ENCODE measurements around the gene CXXC1.
"Not testable (repeated sequence)": the region's sequence is repeated elsewhere in the genome, so short reads cannot be mapped to it uniquely, and the experiment has no call there.

Gene CXXC1

DNA sequence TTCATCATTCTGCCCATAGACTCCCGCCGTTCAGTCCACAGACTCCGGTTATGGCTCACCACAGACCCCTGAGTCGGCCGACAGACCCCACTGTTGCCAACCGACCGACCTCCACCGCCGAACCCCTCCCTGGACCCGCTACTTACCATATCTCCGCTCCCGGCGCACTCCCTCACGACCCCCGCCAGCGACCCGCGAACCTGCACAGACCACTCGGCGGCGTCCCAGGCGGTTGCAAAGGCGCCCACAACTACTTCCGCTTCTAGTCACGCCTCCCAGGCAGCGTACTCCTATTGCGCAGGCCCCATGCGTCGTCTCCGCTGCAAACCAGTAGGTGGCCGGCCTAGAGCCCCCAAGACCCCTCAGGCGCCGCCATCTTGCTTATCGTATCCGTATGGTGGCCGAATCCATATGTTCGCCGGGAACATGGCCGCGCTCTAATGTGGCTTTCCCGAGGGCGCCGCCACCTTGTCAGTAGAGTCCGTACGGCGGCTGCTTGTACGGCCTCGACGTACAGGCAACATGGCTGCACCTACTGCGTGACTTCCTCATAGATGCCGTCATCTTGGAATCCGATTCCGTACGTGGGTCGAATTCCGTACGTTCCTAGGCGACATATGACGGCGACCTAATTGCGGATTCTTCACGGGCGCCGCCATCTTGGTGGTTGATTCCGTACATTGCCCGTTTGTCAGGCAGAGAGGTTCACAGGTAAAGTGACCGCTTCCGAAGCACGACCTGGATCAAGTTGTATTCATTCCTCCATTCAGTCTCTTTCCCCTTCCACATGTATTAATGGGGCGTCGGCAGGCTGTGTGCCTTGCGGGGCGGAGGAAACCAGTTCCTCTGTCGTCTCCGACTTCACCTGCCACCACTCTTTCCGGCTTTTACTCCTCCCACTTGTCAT is at the start of gene CXXC1:
TSS of gene CXXC1 (minus strand) at position 252 of the 907 bp plus-strand sequence. CDS start at position 149, 103 bp downstream.
- peak; percentile 91 for DNase-seq (ENCODE audit: low read depth)

DNA sequence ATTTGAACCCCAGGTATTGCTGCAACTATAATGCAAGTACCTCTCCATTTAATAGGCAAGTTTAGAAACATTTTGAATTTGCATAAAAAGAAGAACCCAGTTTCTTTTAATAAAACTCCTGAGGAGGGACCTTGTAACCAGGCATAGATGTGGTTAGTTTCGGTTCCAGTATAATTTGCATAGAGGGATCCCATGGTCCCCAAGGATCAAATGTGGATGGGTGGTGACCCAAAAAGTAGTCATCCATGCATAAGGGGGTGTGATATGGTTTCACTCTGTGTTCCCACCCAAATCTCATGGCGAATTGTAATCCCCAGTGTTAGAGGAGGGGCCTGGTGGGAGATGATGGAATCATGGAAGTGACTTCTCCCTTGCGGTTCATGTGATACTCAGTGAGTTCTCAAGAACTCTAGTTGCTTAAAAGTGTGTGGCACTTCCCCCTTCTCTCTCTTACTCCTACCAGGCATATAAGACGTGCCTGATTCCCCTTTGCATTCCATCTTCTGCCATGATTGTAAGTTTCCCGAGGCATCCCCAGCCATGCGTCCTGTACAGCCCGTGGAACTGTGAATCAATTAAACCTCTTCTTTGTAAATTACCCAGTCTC is 47.2 kb upstream of the CXXC1 start:
- no peak for DNase-seq (ENCODE audit: low read depth)

DNA sequence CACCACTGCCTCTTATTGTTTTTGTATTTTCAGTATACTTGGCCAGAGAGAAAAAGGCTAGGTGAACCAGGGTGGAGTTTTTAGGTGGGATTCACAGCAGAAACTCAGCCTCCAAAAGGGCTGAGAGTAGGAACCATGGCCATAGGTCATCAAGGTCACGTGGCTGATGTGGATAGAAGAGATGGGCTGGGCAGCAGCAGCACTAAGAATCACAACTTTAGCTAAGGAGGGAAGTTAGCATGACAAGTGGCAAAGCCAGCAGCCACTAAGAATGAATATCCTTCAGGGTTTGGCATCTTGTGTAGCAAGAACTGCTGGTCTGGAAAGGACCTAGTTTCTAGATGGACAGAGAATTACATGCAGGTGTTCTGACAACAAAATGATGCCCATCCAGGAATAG is 44.2 kb upstream of the CXXC1 start:
- DNase-seq (ENCODE audit: low read depth): no peak

DNA sequence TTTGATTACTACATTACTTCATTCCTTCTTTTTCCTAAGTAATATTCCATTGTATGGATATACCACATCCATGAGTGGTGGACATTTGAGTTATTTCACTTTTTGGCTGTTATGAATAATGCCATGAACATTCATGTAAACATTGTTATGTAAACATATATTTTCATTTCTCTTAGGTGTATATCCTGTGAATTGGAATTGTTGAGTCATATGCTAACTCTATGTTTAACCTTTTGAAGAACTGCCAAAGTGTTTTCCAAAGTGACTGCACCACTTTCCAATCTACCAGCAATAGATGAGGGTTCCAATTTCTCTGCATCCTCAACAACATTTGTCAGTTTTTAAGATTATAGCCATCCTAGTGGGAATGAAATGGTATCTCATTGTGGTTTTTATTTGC is 42.7 kb upstream of the CXXC1 start:
- DNase-seq (ENCODE audit: low read depth): no peak

DNA sequence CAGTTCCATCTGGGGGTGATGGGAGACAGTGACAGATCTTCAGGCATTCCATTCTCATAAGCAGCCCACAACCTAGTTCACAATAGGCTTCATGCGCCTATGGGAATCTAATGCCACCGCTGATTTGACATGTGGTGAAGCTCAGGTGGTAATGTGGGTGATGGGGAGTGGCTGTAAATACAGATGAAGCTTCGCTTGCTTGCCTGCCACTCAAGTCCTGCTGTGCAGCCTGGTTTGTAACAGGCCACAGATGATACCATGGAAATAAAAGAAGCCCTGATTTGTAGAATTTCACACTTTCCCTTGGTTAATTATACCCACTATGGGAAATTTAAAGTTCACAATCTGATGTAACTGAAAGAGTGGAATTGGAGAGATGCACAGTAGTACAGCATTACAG is 40.5 kb upstream of the CXXC1 start:
- no peak for DNase-seq (ENCODE audit: low read depth)

DNA sequence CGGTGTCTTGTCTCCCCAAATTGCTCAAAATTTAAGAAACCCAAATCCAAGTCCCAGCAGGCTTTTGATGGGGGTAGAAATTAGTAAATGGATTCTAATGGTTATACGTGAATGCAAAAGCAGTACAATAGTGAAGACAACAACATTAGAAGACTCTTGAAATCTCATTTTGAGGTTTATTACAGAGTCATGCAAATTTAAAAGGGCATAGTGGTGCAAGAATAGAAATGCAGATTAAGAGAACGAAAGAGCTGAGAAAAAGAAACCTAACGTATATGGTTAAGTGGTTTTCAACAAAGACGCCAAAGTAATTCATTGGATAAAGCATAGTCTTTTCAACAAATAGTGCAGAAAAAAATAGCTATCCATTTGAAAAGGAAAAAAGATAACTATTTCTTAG is 33.2 kb upstream of the CXXC1 start:
- no peak for DNase-seq (ENCODE audit: low read depth)

DNA sequence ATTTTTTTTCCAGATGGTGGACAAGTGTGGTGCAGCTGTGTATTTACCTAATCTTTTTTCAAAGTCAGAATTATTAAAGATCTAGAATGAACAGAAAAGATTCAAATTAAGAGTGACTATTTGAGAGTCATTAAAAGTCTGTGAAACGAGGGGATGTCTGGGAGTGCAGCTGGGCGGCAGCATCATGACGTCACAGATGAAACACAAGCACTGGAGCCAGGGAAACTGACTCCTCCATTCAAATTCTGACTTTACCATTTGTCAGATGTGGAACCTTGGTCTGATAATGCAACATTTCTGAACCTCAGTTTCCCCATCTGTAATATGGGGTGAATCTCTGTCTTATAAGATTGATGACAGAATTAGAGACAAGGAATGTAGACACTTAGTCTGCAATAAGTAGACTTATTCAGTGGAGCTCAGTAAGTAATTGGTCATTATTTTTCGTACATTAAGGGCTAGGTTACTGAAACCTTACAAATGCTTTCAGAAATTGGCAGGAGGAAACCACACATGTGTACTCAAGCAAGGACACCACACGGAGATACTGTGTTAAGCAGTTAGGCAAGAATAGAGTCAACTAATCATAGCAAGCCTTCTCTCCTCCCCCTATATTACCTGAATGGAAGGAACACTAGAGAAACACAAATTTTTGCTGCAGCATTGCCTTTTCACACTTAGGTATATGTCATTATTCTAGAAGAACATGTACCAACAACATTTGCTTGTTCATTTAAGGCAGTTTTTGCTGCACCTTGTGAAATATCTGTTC is 27.8 kb upstream of the CXXC1 start:
- DNase-seq (ENCODE audit: low read depth): no peak

DNA sequence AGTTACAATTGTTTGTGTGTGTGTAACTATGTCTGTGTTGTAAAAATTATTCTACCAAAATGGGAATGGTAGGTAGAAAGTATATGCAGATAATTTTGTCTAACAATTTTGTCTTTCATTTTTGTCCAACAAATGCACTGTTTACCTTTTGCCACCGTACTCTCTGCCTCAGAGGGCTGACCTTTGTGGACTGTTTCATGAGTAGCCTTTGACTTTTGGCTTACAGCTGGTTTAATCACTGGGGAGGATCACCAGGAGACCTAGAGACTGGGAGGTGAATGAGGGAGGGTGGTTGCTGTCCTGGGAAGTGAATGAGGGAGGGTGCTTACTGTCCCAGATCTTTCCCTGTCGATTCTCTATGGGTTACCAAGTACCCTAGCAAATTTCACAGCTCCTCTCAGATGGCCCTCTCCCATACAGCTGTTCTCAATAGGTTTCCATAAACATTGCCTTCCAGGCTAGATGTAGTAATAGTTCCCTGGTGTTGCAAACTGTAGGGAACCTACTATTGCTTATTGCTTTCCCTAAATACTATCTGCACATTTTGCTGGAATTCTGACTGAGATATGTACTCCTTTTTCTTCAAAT is 26.5 kb upstream of the CXXC1 start:
- DNase-seq (ENCODE audit: low read depth): no peak

DNA sequence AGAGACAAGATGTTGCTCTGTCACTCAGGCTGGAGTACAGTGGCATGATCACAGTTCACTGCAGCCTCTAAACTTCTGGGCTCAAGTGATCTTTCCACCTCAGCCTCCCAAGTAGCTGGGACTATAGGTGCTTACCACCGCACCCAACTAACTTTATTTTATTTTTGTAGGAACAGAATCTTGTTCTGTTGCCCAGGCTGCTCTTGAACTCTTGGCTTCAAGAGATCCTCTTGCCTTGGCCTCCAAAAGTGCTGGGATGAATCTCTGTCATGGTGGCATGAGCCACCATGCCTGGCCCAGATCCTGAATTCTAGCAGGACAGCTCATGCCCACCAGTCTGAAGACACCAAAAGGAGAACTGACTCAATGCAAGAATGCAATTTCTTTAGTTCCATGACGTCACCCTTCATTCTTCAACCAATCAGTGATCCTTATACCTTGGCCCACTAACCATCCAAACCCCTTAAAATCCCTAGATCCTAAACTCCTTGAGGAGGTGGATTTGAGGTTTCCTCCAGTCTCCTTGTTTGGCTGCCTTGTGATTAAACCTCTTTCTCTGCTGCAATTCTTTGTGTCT is 25.6 kb upstream of the CXXC1 start:
- no peak for DNase-seq (ENCODE audit: low read depth)

DNA sequence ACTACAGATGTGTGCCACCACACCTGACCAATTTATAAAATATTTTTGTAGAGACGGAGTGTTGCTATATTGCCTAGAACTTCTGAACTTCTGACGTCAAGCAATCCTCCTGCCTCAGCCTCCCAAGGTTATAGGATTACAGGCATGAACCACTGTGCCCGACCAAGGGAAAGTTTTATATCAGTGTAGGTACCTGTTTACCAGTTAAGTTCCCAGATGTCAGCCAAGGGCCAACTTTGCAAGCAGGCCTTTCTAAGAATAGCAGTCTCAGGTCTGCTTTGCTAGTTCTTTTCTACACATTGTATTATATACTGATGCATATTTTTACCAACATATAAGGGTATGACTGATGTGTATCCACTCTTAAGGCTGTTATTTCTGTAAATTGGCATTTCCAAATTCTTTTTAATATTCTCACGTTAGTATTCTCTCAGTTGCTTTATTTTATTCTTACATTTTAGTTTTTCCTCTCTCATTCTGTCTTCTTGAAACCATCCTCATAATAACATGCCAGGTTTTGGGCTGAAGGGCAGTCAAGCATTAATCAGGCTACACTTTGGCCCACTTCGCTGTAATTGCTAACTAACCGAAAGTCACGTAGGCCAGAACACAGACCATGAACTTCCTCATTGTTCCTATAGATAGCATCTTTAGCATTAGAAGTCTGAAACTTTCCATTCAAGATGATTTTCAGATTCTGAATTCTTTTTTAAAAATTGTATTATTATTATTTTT is 25.0 kb upstream of the CXXC1 start:
- no peak for DNase-seq (ENCODE audit: low read depth)

DNA sequence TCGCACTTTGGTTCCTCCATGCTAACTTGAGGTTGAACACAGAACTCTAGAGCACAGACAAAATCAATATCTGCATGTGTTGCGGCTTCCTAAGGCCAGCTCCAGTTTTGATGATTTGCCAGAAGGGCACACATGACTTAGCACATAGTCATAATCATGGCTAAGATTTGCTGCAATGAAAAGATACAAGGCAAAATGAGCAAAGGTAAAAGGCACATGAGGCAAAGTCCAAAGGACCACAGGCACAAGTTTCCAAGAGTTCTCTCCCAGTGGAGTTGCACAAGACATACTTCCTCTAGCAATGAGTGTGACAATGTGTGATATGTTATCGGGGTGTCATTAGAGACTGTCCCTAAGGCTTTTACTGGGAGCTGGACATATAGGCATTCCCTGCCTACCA is 24.2 kb upstream of the CXXC1 start:
- DNase-seq (ENCODE audit: low read depth): no peak

DNA sequence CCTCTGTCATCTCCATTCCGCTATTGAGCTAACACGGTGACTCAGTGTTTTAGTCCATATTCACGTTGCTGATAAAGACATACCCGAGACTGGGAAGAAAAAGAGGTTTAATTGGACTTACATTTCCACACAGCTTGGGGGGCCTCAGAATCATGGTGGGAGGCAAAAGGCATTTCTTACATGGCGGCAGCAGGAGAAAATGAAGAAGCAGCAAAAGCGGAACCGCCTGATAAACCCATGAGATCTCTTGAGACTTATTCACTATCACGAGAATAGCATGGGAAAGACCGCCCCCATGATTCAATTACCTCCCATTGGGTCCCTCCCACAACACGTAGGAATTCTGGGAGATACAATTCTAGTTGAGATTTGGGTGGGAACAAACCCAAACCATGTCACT is 22.6 kb upstream of the CXXC1 start:
- DNase-seq (ENCODE audit: low read depth): no peak

DNA sequence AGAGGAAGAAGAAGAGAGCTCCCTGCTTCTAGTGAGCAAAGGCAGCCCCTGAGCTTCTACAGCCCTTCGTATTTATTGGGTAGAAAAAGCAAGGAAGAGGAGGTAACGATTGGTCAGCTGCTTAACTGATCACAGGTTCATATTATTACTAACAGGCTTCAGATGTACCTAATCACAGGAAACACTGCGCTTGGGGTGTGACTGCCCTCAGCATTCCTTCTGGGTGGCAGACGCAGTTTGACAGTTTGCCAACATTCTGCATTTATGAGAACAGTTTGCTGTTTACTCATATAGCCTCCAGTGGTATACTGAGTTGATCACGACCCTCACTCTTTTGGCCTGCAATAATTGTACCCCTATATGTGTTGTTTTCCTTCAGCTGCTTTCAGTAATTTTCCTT is 21.4 kb upstream of the CXXC1 start:
- not testable (repeated sequence) for DNase-seq (ENCODE audit: low read depth)

DNA sequence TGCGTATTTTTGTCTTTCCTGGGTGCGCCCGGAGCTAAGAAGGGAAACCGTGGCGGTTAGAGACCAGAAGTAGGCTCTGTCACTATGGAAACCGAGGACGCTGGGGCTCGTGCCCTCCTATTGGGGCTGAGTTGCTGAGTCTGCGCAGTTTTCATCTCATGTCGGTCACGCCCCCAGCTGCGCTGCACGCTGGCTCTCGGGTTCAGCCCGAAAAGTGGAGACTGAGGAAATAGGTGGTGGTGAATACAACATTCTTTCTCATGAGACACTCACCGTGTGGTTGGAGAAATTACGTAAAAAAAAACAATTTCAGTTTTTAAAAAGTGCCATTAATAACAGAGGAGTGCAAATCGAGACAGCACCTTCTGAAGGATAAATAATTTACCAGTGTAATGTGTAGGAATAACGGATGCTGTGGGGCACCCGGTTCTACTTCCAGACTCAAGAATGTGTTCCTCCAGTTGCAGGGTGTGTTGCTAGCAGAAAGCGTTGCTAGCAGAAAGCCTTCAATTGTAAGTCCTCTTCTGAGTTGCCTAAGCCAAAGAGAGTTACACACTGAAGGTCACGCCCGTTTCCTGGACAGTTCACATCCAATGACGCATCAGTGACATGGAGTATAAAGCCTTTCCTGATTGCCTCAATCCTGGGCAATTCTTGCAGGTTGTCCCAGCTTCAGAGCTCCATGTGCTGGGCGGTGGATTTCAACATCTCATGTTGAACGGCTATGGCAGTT is 20.4 kb upstream of the CXXC1 start:
- peak; percentile 31 for DNase-seq (ENCODE audit: low read depth)

DNA sequence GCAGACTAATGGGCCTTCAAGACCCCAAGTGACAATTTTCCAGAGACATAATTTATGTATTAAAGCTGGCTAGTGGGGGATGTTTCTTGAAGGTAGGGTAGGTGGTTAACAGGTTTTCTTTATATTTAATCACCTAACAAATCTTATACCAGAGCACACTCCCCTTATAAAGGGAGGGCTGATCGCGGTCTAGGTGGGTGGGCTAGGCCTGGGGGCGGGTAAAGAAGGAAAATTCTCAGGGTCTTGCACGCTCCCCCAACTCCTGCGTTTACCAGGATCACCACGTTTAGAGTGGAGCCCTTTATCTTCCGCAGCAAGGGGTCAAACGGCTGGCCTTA is 19.9 kb upstream of the CXXC1 start:
- DNase-seq (ENCODE audit: low read depth): no peak

DNA sequence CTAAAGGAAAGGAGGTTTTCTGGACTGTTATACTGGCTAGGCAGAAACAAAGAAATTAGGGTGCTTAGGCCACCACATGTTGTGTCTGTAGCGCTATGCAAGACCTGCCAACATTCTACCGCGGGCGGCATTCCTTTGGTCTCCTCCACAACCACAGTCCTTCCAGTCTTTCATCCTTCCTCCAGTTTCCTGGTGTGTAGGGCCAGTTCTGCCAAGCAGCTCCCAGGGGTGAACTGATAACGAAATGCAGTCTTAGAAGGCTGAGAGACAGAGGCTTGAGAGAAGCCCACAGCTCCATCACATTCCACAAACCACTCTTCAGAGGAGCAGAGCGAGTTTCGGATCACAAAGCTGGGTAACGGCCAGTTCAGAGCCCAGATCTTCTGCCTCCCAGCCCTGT is 19.5 kb upstream of the CXXC1 start:
- no peak for DNase-seq (ENCODE audit: low read depth)

DNA sequence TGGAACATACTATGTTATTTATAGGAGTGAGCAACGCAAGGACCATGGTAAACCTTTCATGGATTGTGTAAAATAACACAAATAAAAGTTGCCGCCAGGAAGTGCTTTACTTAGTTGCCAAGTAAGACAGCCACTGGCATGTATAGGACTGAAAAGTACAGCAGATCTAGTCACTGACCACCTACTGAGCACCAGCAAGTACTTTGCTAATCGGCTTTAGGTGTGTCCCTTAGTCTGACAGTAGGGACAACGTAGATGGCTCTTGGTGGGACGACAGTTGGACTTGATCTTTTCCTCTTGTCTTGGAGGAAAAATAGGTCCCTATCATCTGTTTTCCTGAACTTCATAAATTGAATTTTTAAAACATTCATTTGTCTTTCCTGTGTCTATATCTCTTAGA is 13.6 kb upstream of the CXXC1 start:
- no peak for DNase-seq (ENCODE audit: low read depth)

DNA sequence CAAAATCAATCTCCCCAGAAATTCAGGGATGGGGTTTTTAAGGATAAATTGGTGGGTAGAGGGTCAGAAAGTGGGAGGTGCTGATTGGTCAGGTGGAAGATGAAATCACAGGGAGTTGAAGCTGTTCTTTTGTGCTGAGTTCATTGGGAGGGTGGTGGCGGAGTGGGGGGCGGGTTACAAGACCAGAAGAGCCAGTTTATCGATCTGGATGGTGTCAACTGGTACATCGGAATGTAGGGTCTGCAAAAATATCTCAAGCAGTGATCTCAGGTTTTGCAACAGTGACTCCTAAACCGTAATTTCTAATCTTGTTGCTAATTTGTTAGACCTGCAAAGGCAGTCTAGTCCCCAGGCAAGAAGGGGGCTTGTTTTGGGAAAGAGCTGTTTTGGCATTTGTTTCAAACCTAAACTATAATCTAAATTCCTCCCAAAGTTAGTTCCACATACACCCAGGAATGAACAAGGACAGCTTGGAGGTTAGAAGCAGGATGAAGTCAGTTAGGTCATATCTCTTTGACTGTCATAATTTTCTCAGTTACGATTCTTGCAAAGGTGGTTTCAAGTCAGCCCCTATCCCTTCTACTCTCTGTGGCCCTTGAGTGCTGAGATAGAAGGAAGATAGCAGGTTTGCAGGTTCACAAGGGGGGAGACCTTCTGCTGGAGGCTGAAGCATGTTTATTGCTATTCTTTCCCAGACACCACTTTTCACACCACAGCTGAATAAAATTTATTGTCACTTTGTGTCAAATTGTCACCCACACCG is 12.3 kb upstream of the CXXC1 start:
- DNase-seq (ENCODE audit: low read depth): no peak

DNA sequence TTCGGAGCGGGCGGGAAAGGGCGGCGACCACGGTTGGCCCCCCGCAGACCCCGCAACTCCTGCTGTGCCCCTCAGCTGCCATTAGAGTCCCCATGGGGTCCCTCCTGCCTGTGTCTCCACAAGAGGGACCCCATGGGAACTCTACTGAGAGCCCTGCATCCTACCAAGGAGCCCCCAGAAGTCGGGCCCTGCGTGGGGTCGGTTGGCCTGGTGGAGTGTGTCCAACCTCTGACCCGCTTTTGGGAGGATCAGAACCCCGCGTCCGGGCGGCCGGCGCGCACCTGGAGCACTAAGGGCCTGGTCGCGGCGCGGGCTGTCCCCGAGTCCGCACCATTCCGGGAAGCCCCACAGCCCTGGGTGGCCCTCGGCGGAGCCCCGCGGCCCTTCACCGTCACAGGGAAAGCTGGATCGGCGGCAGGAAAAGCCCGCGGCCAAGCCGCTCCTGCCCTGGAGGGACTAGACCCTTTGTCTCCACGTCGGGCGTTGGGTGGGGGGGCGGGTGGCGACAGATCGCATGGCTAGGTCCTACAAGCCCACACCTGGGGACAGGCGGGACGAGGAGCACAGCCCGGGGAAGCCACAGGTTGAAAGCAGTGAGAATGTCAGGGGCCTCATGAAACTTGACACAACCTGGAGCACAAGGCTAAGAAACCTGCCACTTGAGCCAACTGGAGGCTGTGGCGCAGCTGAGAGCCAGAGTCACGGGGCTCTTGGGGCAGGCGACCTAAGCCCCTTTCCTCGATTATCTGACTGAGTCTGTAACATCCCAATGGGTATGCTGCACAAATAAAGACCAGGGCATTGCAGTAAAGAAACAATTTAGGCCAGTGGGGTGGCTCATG is 11.2 kb upstream of the CXXC1 start:
- no peak for DNase-seq (ENCODE audit: low read depth)
